H9 (cell line): ENCODE results near the gene TSC22D1. TPM values are rescaled to one million over a fixed set of nuclear protein-coding genes. Genes with fewer than 3 reads are reported as not detected.

Experiments
- DNase-seq: peaks from one replicate; pipeline ENCODE4 v3.0.0-alpha.2; 2017
- H2AFZ ChIP-seq: one replicate; pipeline ENCODE4 v1.6.1; 2013; ENCODE audit warnings: mild to moderate bottlenecking, low read length, control low read depth, moderate library complexity
- H2AK5ac ChIP-seq: 2 replicates; pipeline ENCODE4 v1.6.1; 2013; ENCODE audit warnings: low read length, control low read depth, mixed read lengths; ENCODE audit not compliant: insufficient read length
- H2BK120ac ChIP-seq: one replicate; pipeline ENCODE4 v1.6.1; 2013; ENCODE audit warnings: low read depth, mild to moderate bottlenecking, low read length, control low read depth, inconsistent platforms; ENCODE audit not compliant: poor library complexity, severe bottlenecking
- H2BK12ac ChIP-seq: 2 replicates; pipeline ENCODE4 v1.6.1; 2013; ENCODE audit warnings: low read length, control low read depth, mixed read lengths, low read depth; ENCODE audit not compliant: insufficient read length
- H2BK15ac ChIP-seq: 2 replicates; pipeline ENCODE4 v1.6.1; 2013; ENCODE audit warnings: low read depth, low read length, control low read depth
- H2BK20ac ChIP-seq: one replicate; pipeline ENCODE4 v1.6.1; 2013; ENCODE audit warnings: low read depth, mild to moderate bottlenecking, low read length, control low read depth, inconsistent platforms; ENCODE audit not compliant: poor library complexity, severe bottlenecking
- H2BK5ac ChIP-seq: 2 replicates; pipeline ENCODE4 v1.6.1; 2013; ENCODE audit warnings: low read length, control low read depth, mixed read lengths; ENCODE audit not compliant: insufficient read length
- H3K14ac ChIP-seq: 2 replicates; pipeline ENCODE4 v1.6.1; 2013; ENCODE audit warnings: low read length, control low read depth; ENCODE audit not compliant: insufficient read depth
- H3K18ac ChIP-seq: 2 replicates; pipeline ENCODE4 v1.6.1; 2013; ENCODE audit warnings: low read depth, mild to moderate bottlenecking, mixed read lengths, low read length, control low read depth; ENCODE audit not compliant: insufficient read length
- H3K23ac ChIP-seq: 2 replicates; pipeline ENCODE4 v1.6.1; 2013; ENCODE audit warnings: low read length, control low read depth, mixed read lengths, low read depth; ENCODE audit not compliant: insufficient read length
- H3K23me2 ChIP-seq: 2 replicates; pipeline ENCODE4 v1.6.1; 2013; ENCODE audit warnings: low read depth, mild to moderate bottlenecking, mixed read lengths, low read length, control low read depth; ENCODE audit not compliant: insufficient read length, poor library complexity, severe bottlenecking
- H3K27ac ChIP-seq: 2 replicates; pipeline ENCODE4 v1.5.1; 2013; ENCODE audit warnings: low read length, control low read depth, mixed read lengths, low read depth; ENCODE audit not compliant: insufficient read length
- H3K27me3 ChIP-seq: 2 replicates; pipeline ENCODE4 v1.6.1; 2013; ENCODE audit warnings: low read length, control low read depth, inconsistent platforms; ENCODE audit not compliant: insufficient read depth
- H3K4ac ChIP-seq: 2 replicates; pipeline ENCODE4 v1.6.1; 2013; ENCODE audit warnings: low read depth, mild to moderate bottlenecking, control low read depth, inconsistent platforms, low read length, moderate library complexity
- H3K4me1 ChIP-seq: 2 replicates; pipeline ENCODE4 v1.6.1; 2013; ENCODE audit warnings: low read length, control low read depth, inconsistent platforms; ENCODE audit not compliant: insufficient read depth
- H3K4me2 ChIP-seq: 2 replicates; pipeline ENCODE4 v1.6.1; 2013; ENCODE audit warnings: low read length, control low read depth, mixed read lengths; ENCODE audit not compliant: insufficient read length, insufficient read depth
- H3K56ac ChIP-seq: 2 replicates; pipeline ENCODE4 v1.6.1; 2013; ENCODE audit warnings: low read depth, mild to moderate bottlenecking, mixed read lengths, low read length, control low read depth; ENCODE audit not compliant: insufficient read length
- H3K79me1 ChIP-seq: 2 replicates; pipeline ENCODE4 v1.6.1; 2013; ENCODE audit warnings: low read depth, mild to moderate bottlenecking, moderate library complexity, low read length, control low read depth, inconsistent platforms; ENCODE audit not compliant: insufficient read depth, poor library complexity, severe bottlenecking
- H3K79me2 ChIP-seq: 2 replicates; pipeline ENCODE4 v1.6.1; 2013; ENCODE audit warnings: low read length, control low read depth, inconsistent platforms; ENCODE audit not compliant: insufficient read depth
- H3K9ac ChIP-seq: 2 replicates; pipeline ENCODE4 v1.6.1; 2013; ENCODE audit warnings: low read length, control low read depth, mixed read lengths; ENCODE audit not compliant: insufficient read length; ENCODE audit errors: extremely low read depth
- H3K9me3 ChIP-seq: one replicate; pipeline ENCODE4 v1.6.1; 2013; ENCODE audit warnings: low read depth, low read length, inconsistent platforms; ENCODE audit not compliant: control insufficient read depth
- H3T11ph ChIP-seq: one replicate; pipeline ENCODE4 v1.6.1; 2013; ENCODE audit warnings: mild to moderate bottlenecking, low read length, control low read depth, inconsistent platforms
- H4K20me1 ChIP-seq: one replicate; pipeline ENCODE4 v1.6.1; 2013; ENCODE audit not compliant: control insufficient read depth, insufficient read length, insufficient read depth
- H4K5ac ChIP-seq: 2 replicates; pipeline ENCODE4 v1.6.1; 2013; ENCODE audit warnings: low read depth, mild to moderate bottlenecking, mixed read lengths, low read length, control low read depth; ENCODE audit not compliant: insufficient read length
- H4K8ac ChIP-seq: replicated peaks from 2 replicates; pipeline ENCODE4 v1.6.1; 2013; ENCODE audit warnings: low read length, control low read depth, mixed read lengths, low read depth; ENCODE audit not compliant: insufficient read length
- H4K91ac ChIP-seq: 2 replicates; pipeline ENCODE4 v1.6.1; 2013; ENCODE audit warnings: low read depth, mild to moderate bottlenecking, moderate library complexity, mixed read lengths, low read length, control low read depth; ENCODE audit not compliant: insufficient read length
- H3K27ac Mint-ChIP-seq, 3 experiments: 2 replicates in 2 of 3; 3 replicates in 1 of 3; pipeline ENCODE4 v1.8.0; 2020 to 2021; ENCODE audit warnings: mixed read lengths in 3 of 3, mild to moderate bottlenecking in 1 of 3, moderate library complexity in 1 of 3
- H3K27me3 Mint-ChIP-seq: 2 replicates; pipeline ENCODE4 v1.8.0; 2021; ENCODE audit warnings: low read depth, mild to moderate bottlenecking, moderate library complexity, mixed read lengths
- H3K36me3 Mint-ChIP-seq, 3 experiments: 2 replicates in 2 of 3; 3 replicates in 1 of 3; pipeline ENCODE4 v1.8.0; 2020 to 2021; ENCODE audit warnings: low read depth in 3 of 3, mixed read lengths in 3 of 3; ENCODE audit not compliant: insufficient read depth in 1 of 3
- H3K4me1 Mint-ChIP-seq, 2 experiments: 2 replicates each; pipeline ENCODE4 v1.8.0; 2020; ENCODE audit warnings: mixed read lengths in 2 of 2
- H3K4me3 Mint-ChIP-seq, 2 experiments: 2 replicates in 1 of 2; 3 replicates in 1 of 2; pipeline ENCODE4 v1.8.0; 2020 to 2021; ENCODE audit warnings: mild to moderate bottlenecking in 2 of 2, mixed read lengths in 2 of 2, moderate library complexity in 1 of 2
- H3K9me3 Mint-ChIP-seq, 2 experiments: 2 replicates in 1 of 2; 3 replicates in 1 of 2; pipeline ENCODE4 v1.8.0; 2020; ENCODE audit warnings: mild to moderate bottlenecking in 2 of 2, mixed read lengths in 2 of 2, moderate library complexity in 1 of 2
- WGBS: extraction: QIAGEN DNeasy Blood & Tissue Kit; methylation state at CpG from one replicate; pipeline ENCODE4 v1.1.7; 2013; ENCODE audit warnings: missing lambda C conversion rate, low lambda C conversion rate, mixed read lengths; ENCODE audit not compliant: insufficient read length; ENCODE audit errors: extremely low coverage; 5-methylcytosine and 5-hydroxymethylcytosine counted together
- total RNA-seq: library from RNA; stranded (reverse); gene quantifications from 2 replicates; pipeline ENCODE4 v1.2.1, GENCODE V29; 2021
- TF ChIP-seq, protein P1 (sequence below): fragments of 200-600 bp; sonication (generic); conservative IDR thresholded peaks from 3 replicates; pipeline ENCODE4 v1.8.0; 2021; ENCODE audit warnings: antibody characterized with exemption, mild to moderate bottlenecking

TSC22D1 gene
- total RNA-seq, 1 experiment from 2014 or later: 76.7 TPM

DNA sequence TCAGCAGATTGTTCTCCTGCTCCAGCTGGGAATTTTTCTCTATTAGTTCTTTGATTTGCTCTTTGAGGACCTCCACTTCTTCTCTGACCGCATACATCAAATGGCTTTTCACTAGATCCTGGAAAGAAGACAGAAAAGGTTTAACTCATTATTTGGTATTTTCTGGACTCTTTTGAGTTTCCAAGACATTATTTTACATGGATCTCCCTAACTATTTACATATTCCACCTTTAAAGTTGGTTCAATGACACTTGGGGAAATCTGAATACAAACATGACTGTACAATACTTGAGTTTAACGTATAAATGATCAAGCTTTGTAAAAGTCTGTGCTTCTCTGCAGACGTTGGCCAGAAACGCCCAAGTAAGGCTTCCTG is 141.4 kb downstream of the TSC22D1 start:
- Histone ChIP-seq H4K20me1 (no peaks in the 10 kb centered on the region), H3K4ac (no peak overlapping the region), H2BK120ac (no peak overlapping the region), H3K14ac (no peak overlapping the region), H2AK5ac (no peak overlapping the region), H3T11ph (no peak overlapping the region), H3K56ac (no peak overlapping the region), H2BK20ac (no peak overlapping the region), H3K23ac (no peak overlapping the region), H4K8ac (no peak overlapping the region), H3K79me2 (no peaks in the 10 kb centered on the region), H2AFZ (no peak overlapping the region), H3K4me1 (no peaks in the 10 kb centered on the region), H3K4me2 (peak overlapping the region; percentile 78), H3K79me1 (peaks cover 6% of the 10 kb centered on the region), H3K27me3 (no peaks in the 10 kb centered on the region), H2BK12ac (no peak overlapping the region), H3K23me2 (peaks cover 7% of the 10 kb centered on the region), H2BK15ac (no peak overlapping the region), H3K18ac (no peak overlapping the region), H4K5ac (no peak overlapping the region), H4K91ac (no peak overlapping the region), H3K9me3 (no peaks in the 10 kb centered on the region), H3K9ac (peak overlapping the region; percentile 70), H2BK5ac (no peak overlapping the region), H3K27ac (no peak overlapping the region)
- no CpG with 5 or more reads among the region's 4 CpGs for WGBS
- H3K36me3 Mint-ChIP-seq: peaks cover 27 to 34% (median 27%) of the 10 kb centered on the region in 3 experiments; a peak in 6 of 7 replicates
- no peaks in the 10 kb centered on the region; the same call in 1 of the 2 replicates for H3K27me3 Mint-ChIP-seq
- no peaks in the 10 kb centered on the region for H3K9me3 Mint-ChIP-seq
- TF ChIP-seq, protein P1, sequence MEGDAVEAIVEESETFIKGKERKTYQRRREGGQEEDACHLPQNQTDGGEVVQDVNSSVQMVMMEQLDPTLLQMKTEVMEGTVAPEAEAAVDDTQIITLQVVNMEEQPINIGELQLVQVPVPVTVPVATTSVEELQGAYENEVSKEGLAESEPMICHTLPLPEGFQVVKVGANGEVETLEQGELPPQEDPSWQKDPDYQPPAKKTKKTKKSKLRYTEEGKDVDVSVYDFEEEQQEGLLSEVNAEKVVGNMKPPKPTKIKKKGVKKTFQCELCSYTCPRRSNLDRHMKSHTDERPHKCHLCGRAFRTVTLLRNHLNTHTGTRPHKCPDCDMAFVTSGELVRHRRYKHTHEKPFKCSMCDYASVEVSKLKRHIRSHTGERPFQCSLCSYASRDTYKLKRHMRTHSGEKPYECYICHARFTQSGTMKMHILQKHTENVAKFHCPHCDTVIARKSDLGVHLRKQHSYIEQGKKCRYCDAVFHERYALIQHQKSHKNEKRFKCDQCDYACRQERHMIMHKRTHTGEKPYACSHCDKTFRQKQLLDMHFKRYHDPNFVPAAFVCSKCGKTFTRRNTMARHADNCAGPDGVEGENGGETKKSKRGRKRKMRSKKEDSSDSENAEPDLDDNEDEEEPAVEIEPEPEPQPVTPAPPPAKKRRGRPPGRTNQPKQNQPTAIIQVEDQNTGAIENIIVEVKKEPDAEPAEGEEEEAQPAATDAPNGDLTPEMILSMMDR: no peak
- peaks cover 26 to 35% of the 10 kb centered on the region in 2 experiments for H3K4me1 Mint-ChIP-seq
- peak overlapping the region; percentile 86 to 97 for H3K4me3 Mint-ChIP-seq
- DNase-seq: no peak
- H3K27ac Mint-ChIP-seq: peak overlapping the region in 2 of 3 experiments; percentile 30 to 67; a peak in 2 of 7 replicates
